Measurements from ENCODE around the gene BABAM1.
A peak's percentile ranks its signal among the peaks of the same experiment; 100 is the strongest.
"Not testable (repeated sequence)": the region's sequence is repeated elsewhere in the genome, so short reads cannot be mapped to it uniquely, and the experiment has no call there.

BABAM1 gene

DNA sequence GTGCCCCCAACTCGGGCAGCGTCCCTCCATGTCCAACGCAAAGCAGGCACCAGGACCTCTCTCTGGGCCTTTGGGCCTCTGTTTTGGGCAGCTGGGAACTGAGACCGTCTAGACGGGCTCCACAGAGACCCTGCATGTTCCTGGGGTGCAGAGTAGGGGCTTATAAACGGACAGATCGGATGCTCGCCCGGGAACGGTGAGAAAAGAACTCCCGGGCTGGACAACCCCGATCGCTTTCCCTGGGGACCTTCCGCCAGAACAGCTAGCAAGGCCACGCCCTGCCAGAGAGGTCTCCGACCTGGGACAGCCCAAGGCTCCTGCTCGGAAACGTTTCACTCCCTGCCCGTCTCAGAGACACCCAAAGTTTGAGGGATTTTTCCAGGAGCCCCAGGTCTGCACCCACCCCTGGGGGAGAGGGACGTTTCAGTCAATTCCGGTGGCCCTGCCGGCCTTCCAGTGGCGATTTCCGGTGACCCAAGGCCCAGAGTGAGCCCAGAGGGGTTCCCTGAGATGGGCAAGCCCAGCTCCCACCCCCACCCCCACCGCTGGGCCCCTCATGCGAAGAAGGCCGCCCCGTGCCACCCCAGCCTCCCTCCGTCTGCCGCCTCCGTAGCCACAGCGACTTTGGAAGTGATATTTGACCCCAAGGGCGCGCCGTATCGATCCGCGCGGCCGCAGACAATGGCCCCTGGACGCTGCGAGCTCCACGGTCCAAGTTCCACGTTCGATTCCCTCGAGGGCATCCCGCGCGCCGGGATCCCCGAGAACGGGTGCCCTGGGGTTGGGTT, 23.2 kb upstream of the BABAM1 start:
- DNase-seq (ENCODE audit: low spot score): peak; percentile 71

GRCh38 chr19:17244618-17245534, 22.4 kb upstream of the BABAM1 start:
- peak; percentile 45 for DNase-seq (ENCODE audit: low spot score)

DNA sequence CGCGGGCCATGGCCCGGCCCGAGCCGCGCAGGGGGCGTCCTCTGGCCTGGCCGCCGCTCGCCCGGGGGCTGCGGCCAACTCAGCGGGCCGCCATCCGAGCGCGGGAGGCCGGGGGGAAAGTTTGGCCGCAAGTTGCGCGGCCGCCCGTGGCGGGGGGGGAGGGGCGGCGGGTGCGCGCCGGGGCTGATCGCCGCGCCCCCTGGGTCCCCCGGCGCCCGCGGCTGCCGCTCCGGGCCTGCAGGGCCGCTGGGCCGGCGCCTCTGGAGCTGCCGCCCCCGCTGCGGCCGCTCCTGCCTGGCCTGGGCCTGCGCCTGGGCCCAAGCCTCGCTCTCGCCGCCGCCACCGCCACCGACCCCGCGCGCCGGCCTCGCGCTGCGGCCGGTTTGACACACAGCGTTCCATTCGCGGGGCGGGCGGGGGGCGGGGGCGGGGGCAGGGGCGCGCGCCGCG, 21.7 kb upstream of the BABAM1 start, which contains the start of gene NR2F6:
Gene NR2F6, minus strand, starts transcription at position 385 of the 450 bp plus-strand sequence. CDS start 699 bp downstream, outside the sequence.
- DNase-seq (ENCODE audit: low spot score): no peak

DNA sequence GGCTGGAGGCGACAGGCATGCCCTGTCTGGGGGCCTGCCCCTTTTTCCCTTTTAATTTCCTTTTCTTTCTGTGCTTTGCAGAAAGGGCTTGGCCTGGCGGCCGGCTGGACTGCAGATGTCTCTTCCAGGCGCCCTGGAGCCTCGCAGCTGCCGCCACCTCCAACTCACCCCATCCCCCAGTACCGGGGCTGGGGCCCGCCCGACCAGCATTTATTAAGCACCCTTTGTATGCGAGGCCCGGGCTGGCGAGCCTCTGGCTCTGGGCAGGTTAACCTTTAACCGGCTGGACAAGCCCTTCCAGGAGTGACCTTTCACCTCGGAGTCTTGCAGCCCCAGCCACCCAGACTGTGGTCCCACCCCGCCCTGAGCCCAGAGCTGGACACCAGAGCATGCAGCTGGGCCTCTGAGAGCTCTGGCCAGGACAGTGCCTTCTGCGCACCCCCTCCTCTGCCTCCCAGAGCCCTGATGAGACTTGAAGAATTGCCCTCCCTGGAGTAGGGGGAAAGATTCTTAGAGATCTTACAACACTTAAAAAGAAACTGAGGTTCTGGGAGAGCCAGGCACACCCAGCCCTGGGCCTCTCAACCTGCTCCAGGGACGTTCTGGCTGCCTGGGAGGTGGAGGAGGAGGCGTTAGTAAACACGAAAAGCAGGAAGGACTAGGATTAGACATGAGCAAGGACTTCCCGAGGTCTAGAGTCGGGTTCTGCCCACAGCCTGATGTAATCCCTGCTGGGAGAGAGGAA, 20.4 kb upstream of the BABAM1 start:
- no peak for DNase-seq (ENCODE audit: low spot score)

- DNase-seq (ENCODE audit: low spot score): no peak
These were observed 19.0 kb upstream of the BABAM1 start for GRCh38 chr19:17248011-17248776.

DNA sequence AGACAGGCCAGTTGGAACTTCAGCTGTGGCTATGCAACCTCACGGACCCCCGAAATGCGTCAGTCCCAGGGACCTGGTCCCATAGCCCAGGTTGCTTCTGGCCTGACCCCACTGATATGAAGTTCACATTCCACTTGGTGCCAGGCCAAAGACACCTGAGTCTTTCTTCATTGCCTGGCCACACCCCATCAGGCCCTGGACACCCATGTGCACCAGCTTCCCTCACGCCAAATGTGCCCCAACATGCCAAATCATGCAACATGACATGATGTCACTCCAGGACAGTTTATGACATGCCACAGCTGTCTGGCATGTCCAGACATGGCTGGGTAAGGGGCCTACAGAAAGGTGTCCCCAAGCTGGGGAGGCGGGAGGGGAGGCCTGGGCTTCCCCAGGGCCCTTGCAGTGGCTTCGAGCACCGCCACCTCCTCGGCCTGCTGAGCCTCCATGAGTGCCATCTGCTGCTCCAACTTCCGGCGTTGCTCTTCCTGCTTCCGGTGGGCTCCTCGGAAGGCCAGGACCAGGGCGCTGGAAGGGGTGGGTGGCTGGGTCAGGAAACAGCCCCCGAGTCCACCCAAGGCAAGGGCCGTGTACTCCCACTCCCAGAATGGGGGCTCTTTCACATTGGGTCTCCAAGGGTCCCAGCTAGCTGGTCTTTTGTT, 17.2 kb upstream of the BABAM1 start:
- DNase-seq (ENCODE audit: low spot score): no peak

DNA sequence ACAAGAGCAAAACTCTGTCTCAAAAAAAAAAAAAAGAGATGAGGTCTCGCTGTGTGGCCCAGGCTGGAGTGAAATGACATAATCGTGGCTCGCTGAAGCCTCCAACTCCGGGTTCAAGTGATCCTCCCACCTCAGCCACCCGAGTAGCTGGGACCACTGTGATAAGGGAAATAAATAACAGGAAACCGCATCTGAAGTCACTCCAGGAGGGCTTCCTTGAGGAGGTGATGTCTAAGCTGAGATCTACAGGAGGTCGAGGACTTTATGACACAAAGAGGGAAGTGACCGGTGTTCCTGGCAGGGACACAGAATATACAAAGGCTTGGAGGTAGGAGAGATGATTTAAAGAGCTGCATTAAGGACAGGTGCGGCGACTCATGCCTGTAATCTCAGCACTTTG, 12.6 kb upstream of the BABAM1 start:
- DNase-seq (ENCODE audit: low spot score): no peak

DNA sequence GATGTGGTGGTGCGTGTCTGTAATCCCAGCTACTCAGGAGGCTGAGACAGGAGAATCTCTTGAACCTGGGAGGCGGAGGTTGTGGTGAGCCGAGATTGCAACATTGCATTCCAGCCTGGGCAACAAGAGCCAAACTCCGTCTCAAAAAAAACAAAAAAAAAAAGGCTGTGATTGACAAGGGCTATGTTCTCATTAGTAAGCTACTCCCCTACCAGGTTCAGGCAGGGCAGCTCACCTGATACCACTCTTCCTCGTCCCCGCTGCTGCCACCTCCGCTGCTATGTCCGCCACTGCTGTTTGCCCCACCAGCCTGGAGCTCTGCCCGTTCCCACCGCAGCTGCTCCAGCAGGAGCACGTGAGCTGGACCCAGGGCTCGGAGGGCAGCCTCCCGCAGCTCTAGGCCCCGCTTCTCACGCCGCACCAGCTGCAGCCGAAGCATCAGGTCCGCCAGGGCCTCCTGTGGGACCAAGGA, 12.1 kb upstream of the BABAM1 start:
- DNase-seq (ENCODE audit: low spot score): no peak

GRCh38 chr19:17256130-17256529, 11.1 kb upstream of the BABAM1 start:
- DNase-seq (ENCODE audit: low spot score): no peak

- DNase-seq (ENCODE audit: low spot score): no peak
These were observed 8.0 kb upstream of the BABAM1 start for GRCh38 chr19:17259118-17259780.

DNA sequence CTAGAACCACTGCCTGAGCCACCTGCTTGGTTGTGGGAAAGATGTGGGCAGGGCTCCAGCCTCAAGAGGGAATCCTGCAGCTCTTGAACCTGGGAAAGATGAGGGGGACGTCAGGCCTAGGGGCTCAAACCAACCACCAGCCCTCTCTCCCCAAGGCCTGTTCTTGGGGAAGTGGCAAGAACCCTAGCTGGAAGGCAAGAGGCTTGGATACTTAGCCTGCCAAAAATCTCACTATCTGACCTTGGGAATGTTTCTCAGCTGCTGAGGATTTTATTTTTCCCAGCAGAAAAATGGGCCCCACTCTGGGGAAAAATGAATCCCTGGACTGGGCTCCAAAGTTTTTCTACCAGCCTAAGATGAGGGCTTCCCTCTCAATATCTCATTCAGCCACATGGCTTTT, 7.3 kb upstream of the BABAM1 start:
- DNase-seq (ENCODE audit: low spot score): no peak

DNA sequence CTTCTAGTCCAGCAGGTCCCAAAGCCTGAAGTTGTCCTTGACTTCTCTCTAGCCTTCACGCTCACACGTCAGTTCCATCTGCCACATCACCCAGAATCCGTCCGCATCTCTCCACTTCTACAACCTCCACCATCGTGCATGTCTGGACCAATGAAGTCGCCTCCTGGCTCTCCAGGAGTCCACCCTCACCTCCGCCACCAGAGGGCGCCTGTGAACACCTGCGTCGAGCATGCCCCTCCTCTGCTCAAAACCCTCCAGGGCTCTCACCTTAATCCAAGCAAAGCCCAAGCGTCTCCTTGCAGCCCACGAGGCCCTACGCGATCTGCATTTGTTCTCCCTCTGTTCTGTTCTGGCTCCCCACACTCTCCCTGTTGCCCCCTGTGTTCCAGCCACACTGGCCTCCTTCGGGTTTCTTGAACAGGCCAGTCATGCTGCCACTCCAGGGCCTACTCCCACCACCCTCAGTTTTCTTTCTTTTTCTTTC, 6.4 kb upstream of the BABAM1 start:
- peak; percentile 87 for DNase-seq (ENCODE audit: low spot score)

GRCh38 chr19:17262557-17262956, 4.7 kb upstream of the BABAM1 start:
- no peak for DNase-seq (ENCODE audit: low spot score)

GRCh38 chr19:17263712-17264640, 3.3 kb upstream of the BABAM1 start:
- DNase-seq (ENCODE audit: low spot score): no peak

- no peak for DNase-seq (ENCODE audit: low spot score)
These were observed 2.6 kb upstream of the BABAM1 start, which contains the start of gene USHBP1 for GRCh38 chr19:17264641-17264979. Gene USHBP1, minus strand, starts transcription at chr19:17264745. Its CDS starts 446 bp downstream, at chr19:17264299.

GRCh38 chr19:17266026-17266425, 1.2 kb upstream of the BABAM1 start:
- DNase-seq (ENCODE audit: low spot score): no peak

GRCh38 chr19:17266589-17266974, 661 bp upstream of the BABAM1 start:
- no peak for DNase-seq (ENCODE audit: low spot score)

DNA sequence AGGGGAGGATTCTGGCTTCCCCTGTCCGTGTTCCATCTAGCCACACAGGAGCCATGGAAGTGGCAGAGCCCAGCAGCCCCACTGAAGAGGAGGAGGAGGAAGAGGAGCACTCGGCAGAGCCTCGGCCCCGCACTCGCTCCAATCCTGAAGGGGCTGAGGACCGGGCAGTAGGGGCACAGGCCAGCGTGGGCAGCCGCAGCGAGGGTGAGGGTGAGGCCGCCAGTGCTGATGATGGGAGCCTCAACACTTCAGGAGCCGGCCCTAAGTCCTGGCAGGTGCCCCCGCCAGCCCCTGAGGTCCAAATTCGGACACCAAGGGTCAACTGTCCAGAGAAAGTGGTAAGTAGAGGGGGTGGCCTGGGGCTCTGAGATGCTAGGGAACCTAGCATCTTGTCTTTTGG, 1.5 kb downstream of the BABAM1 start:
- DNase-seq (ENCODE audit: low spot score): no peak

DNA sequence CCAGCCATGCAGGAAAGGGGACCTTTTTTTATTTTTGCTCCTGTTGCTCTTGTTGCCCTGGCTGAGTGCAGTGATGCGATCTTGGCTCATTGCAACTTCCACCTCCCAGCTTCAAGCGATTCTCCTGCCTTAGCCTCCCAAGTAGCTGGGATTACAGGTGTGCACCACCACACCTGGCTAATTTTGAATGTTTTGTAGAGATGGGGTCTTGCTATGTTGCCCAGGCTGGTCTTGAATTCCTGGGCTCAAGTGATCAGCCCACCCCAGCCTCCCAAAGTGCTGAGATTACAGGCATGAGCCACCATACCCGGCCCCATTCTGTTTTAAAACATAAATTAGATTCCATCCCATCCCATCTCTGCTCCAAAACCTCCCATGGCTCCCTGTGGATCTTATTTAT, 7.6 kb downstream of the BABAM1 start:
- not testable (repeated sequence) for DNase-seq (ENCODE audit: low spot score)
